PC-3 (cell line): ENCODE measurements around the gene OR6M1. TPM values are rescaled to one million over a fixed set of nuclear protein-coding genes. Genes with fewer than 3 reads are reported as not detected.

Source experiments
- ATAC-seq: fragments of 200-7000 bp; cut with Tn5 transposase; 2 replicates; pipeline ENCODE4 v1.9.1; 2020; ENCODE audit warnings: mild to moderate bottlenecking, moderate library complexity
- BruUV-seq: library from RNA; stranded (reverse); fragments of 400-500 nt; replicated peaks from 2 replicates; lab custom pipeline; 2021; lab: Mats Ljungman, UMichigan
- CTCF ChIA-PET: fragments of 300-600 bp; sonication (Branson Sonifier 250); formaldehyde crosslinking; loops from one replicate; lab custom pipeline; 2022; ENCODE audit warnings: antibody characterized with exemption; lab: Charles Lee
- POLR2A ChIA-PET: fragments of 300-600 bp; sonication (Branson Sonifier 250); formaldehyde crosslinking; loops from one replicate; lab custom pipeline; 2022; ENCODE audit warnings: antibody characterized with exemption; ENCODE audit not compliant: unreplicated experiment; lab: Charles Lee
- DNase-seq: peaks from one replicate; pipeline ENCODE4 v3.0.0-alpha.2; 2015
- H2AFZ ChIP-seq: fragments of 300-600 bp; sonication (generic); 2 replicates; pipeline ENCODE4 v1.6.0; 2016; ENCODE audit warnings: antibody characterized with exemption, low read length
- H3F3A ChIP-seq: fragments of 300-600 bp; sonication (generic); one replicate; pipeline ENCODE4 v1.6.0; 2017; ENCODE audit warnings: antibody characterized with exemption, low read length, control low read depth, mild to moderate bottlenecking; ENCODE audit not compliant: unreplicated experiment
- H3K27ac ChIP-seq: fragments of 300-600 bp; sonication (generic); 2 replicates; pipeline ENCODE4 v1.5.1; 2016; ENCODE audit warnings: mild to moderate bottlenecking, low read length
- H3K27me3 ChIP-seq: fragments of 300-600 bp; sonication (generic); 2 replicates; pipeline ENCODE4 v1.6.1; 2016; ENCODE audit warnings: low read length, mixed read lengths
- H3K36me3 ChIP-seq: fragments of 300-600 bp; sonication (generic); 2 replicates; pipeline ENCODE4 v1.6.1; 2016; ENCODE audit warnings: low read depth, mixed run types, low read length, mixed read lengths
- H3K4me1 ChIP-seq: fragments of 300-600 bp; sonication (generic); 2 replicates; pipeline ENCODE4 v1.5.1; 2016; ENCODE audit warnings: low read length; ENCODE audit not compliant: insufficient read depth
- H3K4me2 ChIP-seq: fragments of 300-600 bp; sonication (generic); 2 replicates; pipeline ENCODE4 v1.6.0; 2016; ENCODE audit warnings: low read length
- H3K4me3 ChIP-seq: fragments of 300-600 bp; sonication (generic); 2 replicates; pipeline ENCODE4 v1.5.1; 2016; ENCODE audit warnings: mild to moderate bottlenecking, low read length, mixed read lengths
- H3K79me2 ChIP-seq: fragments of 300-600 bp; sonication (generic); 2 replicates; pipeline ENCODE4 v1.6.1; 2017; ENCODE audit warnings: low read length, mixed read lengths
- H3K9ac ChIP-seq: fragments of 300-600 bp; sonication (generic); 2 replicates; pipeline ENCODE4 v1.6.0; 2016; ENCODE audit warnings: mild to moderate bottlenecking, low read length
- H3K9me2 ChIP-seq: fragments of 300-600 bp; sonication (generic); replicated peaks from 2 replicates; pipeline ENCODE4 v1.6.1; 2016; ENCODE audit warnings: mixed run types, low read length, mixed read lengths
- H3K9me3 ChIP-seq: fragments of 300-600 bp; sonication (generic); 2 replicates; pipeline ENCODE4 v1.6.1; 2016; ENCODE audit warnings: low read length, mixed read lengths
- H4K20me1 ChIP-seq: fragments of 300-600 bp; sonication (generic); 2 replicates; pipeline ENCODE4 v1.6.1; 2016; ENCODE audit warnings: low read length, mixed read lengths
- EZH2 ChIP-seq: fragments of 300-600 bp; sonication (generic); IDR thresholded peaks from one replicate; pipeline ENCODE4 v1.6.1; 2017; ENCODE audit warnings: antibody characterized with exemption, mild to moderate bottlenecking, low read length; ENCODE audit not compliant: unreplicated experiment
- EZH2phosphoT487 ChIP-seq: fragments of 300-600 bp; sonication (generic); IDR thresholded peaks from 2 replicates; pipeline ENCODE4 v1.6.1; 2018; ENCODE audit warnings: mild to moderate bottlenecking, antibody characterized with exemption, low read length, borderline replicate concordance
- intact Hi-C: fragments of 100-400 bp; cut with micrococcal nuclease; formaldehyde crosslinking; loops from 2 replicates; pipeline ENCODE4 v1.9.0; 2023
- total RNA-seq: library from RNA; depleted of rRNA; stranded (reverse); fragments of >200 nt; gene quantifications from 2 replicates; pipeline ENCODE4 v1.2.3, GENCODE V29; 2014
- TF ChIP-seq, protein P1 (sequence below): fragments of 300-600 bp; sonication (generic); conservative IDR thresholded peaks from 2 replicates; pipeline ENCODE4 v1.5.1; 2017; ENCODE audit warnings: antibody characterized with exemption, low read depth, mild to moderate bottlenecking, low read length

The OR6M1 gene
- total RNA-seq, 1 experiment from 2014 or later = not detected

DNA sequence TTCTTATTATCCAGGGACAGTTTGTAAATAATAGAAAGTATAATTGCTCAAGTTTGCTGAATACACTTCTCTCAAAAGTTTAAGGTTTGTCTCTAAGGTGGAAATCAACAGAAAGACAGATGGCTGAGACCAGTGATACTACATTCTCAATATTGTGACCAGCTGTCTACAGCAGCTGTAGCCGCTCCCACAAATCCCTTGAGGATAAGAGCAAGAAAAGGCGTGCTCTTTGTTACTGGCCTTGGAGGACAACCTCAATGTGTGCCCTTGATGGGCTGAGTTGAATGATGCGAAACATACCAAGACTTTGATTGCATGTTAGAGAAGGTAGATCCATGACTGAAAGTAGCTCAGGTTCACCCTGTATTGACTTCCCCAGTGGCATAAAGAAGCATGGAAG, 6.1 kb downstream of the OR6M1 start:
- no peak for DNase-seq
- H3K4me2 ChIP-seq = no peak overlapping the region
- no TSS peak for BruUV-seq
- no peaks in the 10 kb centered on the region for H3K36me3 ChIP-seq
- no peak overlapping the region for H3K27ac ChIP-seq
- no peak overlapping the region for H2AFZ ChIP-seq
- intact Hi-C loops = no loop called here
- H3K27me3 ChIP-seq = peaks cover 92% of the 10 kb centered on the region
- ChIA-PET POLR2A (no interaction called here), CTCF (no interaction called here)
- H4K20me1 ChIP-seq = no peaks in the 10 kb centered on the region
- H3K9me3 ChIP-seq = no peaks in the 10 kb centered on the region
- no peaks in the 10 kb centered on the region for H3F3A ChIP-seq
- no peaks in the 10 kb centered on the region for H3K4me1 ChIP-seq
- ATAC-seq = no peak
- TF ChIP-seq, protein P1, sequence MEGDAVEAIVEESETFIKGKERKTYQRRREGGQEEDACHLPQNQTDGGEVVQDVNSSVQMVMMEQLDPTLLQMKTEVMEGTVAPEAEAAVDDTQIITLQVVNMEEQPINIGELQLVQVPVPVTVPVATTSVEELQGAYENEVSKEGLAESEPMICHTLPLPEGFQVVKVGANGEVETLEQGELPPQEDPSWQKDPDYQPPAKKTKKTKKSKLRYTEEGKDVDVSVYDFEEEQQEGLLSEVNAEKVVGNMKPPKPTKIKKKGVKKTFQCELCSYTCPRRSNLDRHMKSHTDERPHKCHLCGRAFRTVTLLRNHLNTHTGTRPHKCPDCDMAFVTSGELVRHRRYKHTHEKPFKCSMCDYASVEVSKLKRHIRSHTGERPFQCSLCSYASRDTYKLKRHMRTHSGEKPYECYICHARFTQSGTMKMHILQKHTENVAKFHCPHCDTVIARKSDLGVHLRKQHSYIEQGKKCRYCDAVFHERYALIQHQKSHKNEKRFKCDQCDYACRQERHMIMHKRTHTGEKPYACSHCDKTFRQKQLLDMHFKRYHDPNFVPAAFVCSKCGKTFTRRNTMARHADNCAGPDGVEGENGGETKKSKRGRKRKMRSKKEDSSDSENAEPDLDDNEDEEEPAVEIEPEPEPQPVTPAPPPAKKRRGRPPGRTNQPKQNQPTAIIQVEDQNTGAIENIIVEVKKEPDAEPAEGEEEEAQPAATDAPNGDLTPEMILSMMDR = no peak
- no peak for TF ChIP-seq EZH2
- no peak for TF ChIP-seq EZH2phosphoT487
- H3K9me2 ChIP-seq = no peaks in the 10 kb centered on the region
- H3K4me3 ChIP-seq = no peak overlapping the region
- no peaks in the 10 kb centered on the region for H3K79me2 ChIP-seq
- H3K9ac ChIP-seq = no peak overlapping the region

DNA sequence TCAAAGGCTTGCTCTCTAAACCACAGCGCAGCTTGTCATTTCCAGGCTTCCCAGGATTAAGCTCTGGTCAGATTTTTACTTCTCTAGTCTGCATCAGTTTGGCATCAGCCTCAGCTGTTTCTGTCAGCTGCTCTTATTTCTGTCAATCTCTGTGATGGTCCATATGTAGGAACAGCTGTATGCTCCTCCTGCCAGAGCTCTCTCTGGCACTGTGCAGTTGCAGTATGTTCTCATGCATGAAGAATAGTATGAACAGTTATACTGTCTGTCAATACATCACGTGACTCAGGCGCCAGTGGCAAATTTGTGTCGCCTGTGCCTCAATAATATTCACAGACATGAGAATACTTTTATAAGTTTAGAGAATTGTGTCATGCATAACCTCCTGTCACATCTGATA, 6.7 kb downstream of the OR6M1 start:
- ChIA-PET POLR2A (no interaction called here), CTCF (no interaction called here)
- no peaks in the 10 kb centered on the region for H4K20me1 ChIP-seq
- no peak overlapping the region for H3K4me2 ChIP-seq
- H3K4me3 ChIP-seq = no peak overlapping the region
- no peaks in the 10 kb centered on the region for H3K9me3 ChIP-seq
- TF ChIP-seq EZH2phosphoT487 (no peak), EZH2 (no peak)
- TF ChIP-seq, protein P1 = no peak
- no peak overlapping the region for H2AFZ ChIP-seq
- no peak for ATAC-seq
- H3K9ac ChIP-seq = no peak overlapping the region
- H3K4me1 ChIP-seq = no peaks in the 10 kb centered on the region
- H3K36me3 ChIP-seq = no peaks in the 10 kb centered on the region
- intact Hi-C loops = no loop called here
- peaks cover 91% of the 10 kb centered on the region for H3K27me3 ChIP-seq
- DNase-seq = no peak
- no peak overlapping the region for H3K27ac ChIP-seq
- BruUV-seq = no TSS peak
- no peaks in the 10 kb centered on the region for H3K79me2 ChIP-seq
- H3K9me2 ChIP-seq = no peaks in the 10 kb centered on the region
- H3F3A ChIP-seq = no peaks in the 10 kb centered on the region

DNA sequence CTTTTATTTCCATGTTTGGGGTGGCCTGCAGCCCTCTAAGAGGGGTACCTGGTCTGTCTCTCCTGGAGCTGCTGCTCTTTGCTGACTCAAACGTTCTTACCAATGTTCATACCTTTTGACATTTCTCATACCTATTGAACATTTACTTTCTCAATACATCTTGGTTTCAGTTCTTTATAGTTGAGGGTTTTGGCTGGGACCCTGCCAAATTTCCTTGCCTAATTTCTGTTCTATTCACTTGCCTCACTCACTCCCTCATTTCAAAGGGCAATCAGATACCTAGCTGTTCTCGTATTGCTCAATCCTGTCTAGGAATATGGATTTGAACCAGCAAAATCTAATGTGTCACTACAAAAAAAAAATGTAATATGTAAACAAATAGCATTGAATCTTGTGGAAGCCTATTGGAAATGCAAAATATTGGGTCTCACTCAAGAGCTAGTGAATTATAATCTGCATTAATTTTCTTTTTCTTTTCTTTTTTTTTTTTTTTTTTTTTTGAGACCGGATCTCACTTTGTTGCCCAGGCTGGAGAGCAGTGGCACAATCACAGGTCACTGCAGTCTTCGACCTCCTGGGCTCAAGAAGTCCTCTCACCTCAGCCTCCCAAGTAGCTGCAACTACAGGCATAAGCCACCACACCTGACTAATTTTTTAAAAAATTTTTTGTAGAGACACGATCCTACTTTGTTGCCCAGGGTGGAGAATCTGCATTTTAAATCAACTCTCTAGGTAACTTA, 7.5 kb downstream of the OR6M1 start:
- Histone ChIP-seq H3K27me3 (peaks cover 91% of the 10 kb centered on the region), H3K27ac (no peak overlapping the region), H3K79me2 (no peaks in the 10 kb centered on the region), H3K4me3 (no peak overlapping the region), H2AFZ (no peak overlapping the region), H3K36me3 (no peaks in the 10 kb centered on the region), H3K4me2 (no peak overlapping the region), H3K9me2 (no peaks in the 10 kb centered on the region), H3K4me1 (no peaks in the 10 kb centered on the region), H3K9ac (no peak overlapping the region), H3K9me3 (no peaks in the 10 kb centered on the region), H4K20me1 (no peaks in the 10 kb centered on the region), H3F3A (no peaks in the 10 kb centered on the region)
- ATAC-seq = no peak
- CTCF ChIA-PET = no interaction called here
- intact Hi-C loops = no loop called here
- POLR2A ChIA-PET = no interaction called here
- TF ChIP-seq EZH2 (no peak), EZH2phosphoT487 (no peak)
- TF ChIP-seq, protein P1 = no peak
- no TSS peak for BruUV-seq
- DNase-seq = no peak
